Small intestine (tissue), 7 donors: Measurements from ENCODE around the gene RBP5. TPM values are rescaled to one million over a fixed set of nuclear protein-coding genes. Genes with fewer than 3 reads are reported as not detected.

Source experiments
- DNase-seq, 2 donors: peaks; one replicate each; pipeline versions ENCODE4 v3.0.0 to v3.0.0-alpha.2; 2013
- FAIRE-seq: peaks from 2 replicates; lab custom pipeline; 2012; peaks lifted over from hg19 to GRCh38; lab: Jason Lieb, UNC
- H3K27ac ChIP-seq, 3 donors: one replicate each; pipeline ENCODE4 v1.5.1; 2013; ENCODE audit warnings: low read length in 2 of 3, mild to moderate bottlenecking in 2 of 3, control low read depth in 1 of 3, inconsistent platforms in 1 of 3, low read depth in 1 of 3, moderate library complexity in 1 of 3
- H3K27me3 ChIP-seq, 3 donors: one replicate each; pipeline ENCODE4 v1.6.1; 2013; ENCODE audit warnings: low read length in 3 of 3, inconsistent platforms in 1 of 3; ENCODE audit not compliant: control insufficient read depth in 3 of 3, insufficient read depth in 3 of 3
- H3K36me3 ChIP-seq, 3 donors: one replicate each; pipeline ENCODE4 v1.6.1; 2013; ENCODE audit warnings: low read length in 3 of 3, inconsistent platforms in 1 of 3, low read depth in 1 of 3, mild to moderate bottlenecking in 1 of 3, moderate library complexity in 1 of 3; ENCODE audit not compliant: control insufficient read depth in 3 of 3, insufficient read depth in 2 of 3
- H3K4me1 ChIP-seq, 3 donors: one replicate each; pipeline ENCODE4 v1.6.1; 2013; ENCODE audit warnings: low read length in 2 of 3, inconsistent platforms in 1 of 3, low read depth in 1 of 3, mild to moderate bottlenecking in 1 of 3, moderate library complexity in 1 of 3; ENCODE audit not compliant: control insufficient read depth in 3 of 3, insufficient read depth in 2 of 3
- H3K4me3 ChIP-seq, 3 donors: one replicate each; pipeline ENCODE4 v1.5.1; 2013; ENCODE audit warnings: low read length in 3 of 3, control low read depth in 1 of 3, inconsistent platforms in 1 of 3, low read depth in 1 of 3, mild to moderate bottlenecking in 1 of 3, moderate library complexity in 1 of 3
- H3K9me3 ChIP-seq, 2 donors: one replicate each; pipeline ENCODE4 v1.6.1; 2013; ENCODE audit warnings: low read depth in 1 of 2, low read length in 1 of 2; ENCODE audit not compliant: control insufficient read depth in 2 of 2, insufficient read depth in 1 of 2
- WGBS, 3 donors: extraction: QIAGEN DNeasy Blood & Tissue Kit; methylation state at CpG; one replicate each; pipeline ENCODE4 v1.1.7; 2013; 5-methylcytosine and 5-hydroxymethylcytosine counted together
- polyA plus RNA-seq, 4 donors: library from polyadenylated mRNA; stranded (reverse) in 3 of 4; unstranded in 1 of 4; fragments of 200-250 nt in 3 of 4; fragments of 120-200 nt in 1 of 4; gene quantifications; one replicate each; pipeline versions ENCODE4 v1.2.1 to v1.2.3, GENCODE V29; 2013
- donor health status: healthy with polysubstance abuse.
- donor health status: control.
- donor health status: control.
- donor health status: Bipolar disorder and iron deficiency.
- donor health status: healthy.

The RBP5 gene
- polyA plus RNA-seq, 4 donors, result 0.67 to 19.0 (median 7.8) TPM

GRCh38 chr12:7136071-7136470 lies 7.4 kb upstream of the RBP5 start:
- FAIRE-seq, result no peak
- 92 to 96% (median 93%) methylated on average over 7 of the region's 7 CpGs for WGBS, 3 donors
- no peak overlapping the region for H3K4me3 ChIP-seq
- H3K36me3 ChIP-seq, result peaks cover 0 to 60% (median 3%) of the 10 kb centered on the region in 3 donors
- no peaks in the 10 kb centered on the region for H3K27me3 ChIP-seq
- DNase-seq, result no peak
- no peak overlapping the region for H3K27ac ChIP-seq
- peaks cover 0 to 19% (median 0%) of the 10 kb centered on the region in 3 donors for H3K4me1 ChIP-seq
- H3K9me3 ChIP-seq, result no peaks in the 10 kb centered on the region

GRCh38 chr12:7134396-7135166 lies 5.9 kb upstream of the RBP5 start:
- peaks cover 0 to 50% (median 3%) of the 10 kb centered on the region in 3 donors for H3K36me3 ChIP-seq

GRCh38 chr12:7131502-7131866 lies 2.8 kb upstream of the RBP5 start:
- no peaks in the 10 kb centered on the region for H3K27me3 ChIP-seq
- FAIRE-seq, result no peak
- no peaks in the 10 kb centered on the region for H3K9me3 ChIP-seq
- peaks cover 0 to 31% (median 3%) of the 10 kb centered on the region in 3 donors for H3K36me3 ChIP-seq
- peaks cover 0 to 45% (median 3%) of the 10 kb centered on the region in 3 donors for H3K4me1 ChIP-seq
- 26 to 42% (median 28%) methylated on average over 6 to 7 of the region's 7 CpGs for WGBS, 3 donors
- H3K4me3 ChIP-seq, result peak overlapping the region in 1 of 3 donors; percentile 91
- H3K27ac ChIP-seq, result peak overlapping the region in 2 of 3 donors; percentile 6 to 24
- DNase-seq, result no peak

More at GRCh38 chr12:7134396-7135166, 5.9 kb upstream of the RBP5 start:
- Histone ChIP-seq H3K9me3 (no peaks in the 10 kb centered on the region), H3K4me3 (no peak overlapping the region), H3K27ac (no peak overlapping the region), H3K27me3 (no peaks in the 10 kb centered on the region), H3K4me1 (peaks cover 0 to 24% (median 0%) of the 10 kb centered on the region in 3 donors)
- FAIRE-seq (no peak), DNase-seq (peak; percentile 19 to 72)
- whole genome bisulfite sequencing, 3 donors, result 56 to 85% (median 57%) methylated on average over 12 of the region's 12 CpGs

- H3K27ac ChIP-seq, result peak overlapping the region; percentile 6 to 89 (median 61)
- peak; percentile 46 to 70 for DNase-seq
These were observed 2.2 kb upstream of the RBP5 start for GRCh38 chr12:7130701-7131501.

GRCh38 chr12:7129872-7130691 lies 1.4 kb upstream of the RBP5 start, which contains the start of gene CLSTN3:
Gene CLSTN3 (plus strand): TSS chr12:7130371. CDS start chr12:7130649, 278 bp downstream.
- Histone ChIP-seq H3K36me3 (peaks cover 0 to 17% (median 0%) of the 10 kb centered on the region in 3 donors), H3K4me1 (peaks cover 0 to 45% (median 3%) of the 10 kb centered on the region in 3 donors), H3K9me3 (no peaks in the 10 kb centered on the region), H3K27ac (peak within 1 kb of the TSS in 2 of 3 donors; percentile 62 to 89), H3K4me3 (peak within 1 kb of the TSS; percentile 53 to 91 (median 56)), H3K27me3 (no peaks in the 10 kb centered on the region)
- FAIRE-seq (no peak), DNase-seq (peak; percentile 65 to 90)
- 0 to 1% (median 1%) methylated on average over 38 to 40 of the region's 40 CpGs for WGBS, 3 donors

More at GRCh38 chr12:7130701-7131501, 2.2 kb upstream of the RBP5 start:
- 2 to 3% (median 2%) methylated on average over 29 to 32 of the region's 32 CpGs for WGBS, 3 donors
- Histone ChIP-seq H3K9me3 (no peaks in the 10 kb centered on the region), H3K4me3 (peak overlapping the region; percentile 53 to 91 (median 56)), H3K36me3 (peaks cover 0 to 25% (median 3%) of the 10 kb centered on the region in 3 donors), H3K4me1 (peaks cover 0 to 45% (median 3%) of the 10 kb centered on the region in 3 donors), H3K27me3 (no peaks in the 10 kb centered on the region)
- no peak for FAIRE-seq

- FAIRE-seq (no peak), DNase-seq (peak in 1 of 2 donors; percentile 48)
These were observed 690 bp upstream of the RBP5 start for GRCh38 chr12:7129287-7129871.

GRCh38 chr12:7127916-7128626 lies 618 bp downstream of the RBP5 start:
- H3K4me3 ChIP-seq, result peak overlapping the region in 1 of 3 donors; percentile 4
- FAIRE-seq, result no peak
- peaks cover 0 to 6% (median 0%) of the 10 kb centered on the region in 3 donors for H3K36me3 ChIP-seq
- H3K4me1 ChIP-seq, result peaks cover 2 to 50% (median 3%) of the 10 kb centered on the region in 3 donors
- WGBS, 3 donors, result 81 to 86% (median 82%) methylated on average over 17 of the region's 17 CpGs
- DNase-seq, result peak in 1 of 2 donors; percentile 32
- H3K27ac ChIP-seq, result peak overlapping the region in 2 of 3 donors; percentile 28 to 55
- no peaks in the 10 kb centered on the region for H3K27me3 ChIP-seq
- H3K9me3 ChIP-seq, result no peaks in the 10 kb centered on the region

More at GRCh38 chr12:7129287-7129871, 690 bp upstream of the RBP5 start:
- no peaks in the 10 kb centered on the region for H3K27me3 ChIP-seq
- WGBS, 3 donors, result 3 to 5% (median 4%) methylated on average over 19 of the region's 19 CpGs
- H3K36me3 ChIP-seq, result peaks cover 0 to 11% (median 0%) of the 10 kb centered on the region in 3 donors
- peaks cover 0 to 43% (median 3%) of the 10 kb centered on the region in 3 donors for H3K4me1 ChIP-seq
- peak overlapping the region in 2 of 3 donors; percentile 62 to 89 for H3K27ac ChIP-seq
- H3K4me3 ChIP-seq, result peak overlapping the region; percentile 53 to 91 (median 56)
- no peaks in the 10 kb centered on the region for H3K9me3 ChIP-seq
